Karpas-422 (cell line): ENCODE results near the gene HCFC1R1. TPM values are rescaled to one million over a fixed set of nuclear protein-coding genes. Genes with fewer than 3 reads are reported as not detected.

Experiments
- DNase-seq: peaks from one replicate; pipeline ENCODE4 v3.0.0-alpha.2; 2015
- H2AFZ ChIP-seq: fragments of 200-600 bp; sonication (generic); 2 replicates; pipeline ENCODE4 v1.6.1; 2014; ENCODE audit warnings: antibody characterized with exemption, low read length, mixed read lengths
- H3K27ac ChIP-seq: fragments of 200-600 bp; sonication (generic); 2 replicates; pipeline ENCODE4 v1.5.1; 2014; ENCODE audit warnings: mild to moderate bottlenecking, low read length, moderate library complexity
- H3K27me3 ChIP-seq: fragments of 200-600 bp; sonication (generic); 2 replicates; pipeline ENCODE4 v1.6.1; 2014; ENCODE audit warnings: low read length, mixed read lengths
- H3K36me3 ChIP-seq: fragments of 200-600 bp; sonication (generic); 2 replicates; pipeline ENCODE4 v1.6.1; 2014; ENCODE audit warnings: low read length, mixed read lengths; ENCODE audit not compliant: insufficient read depth
- H3K4me1 ChIP-seq: fragments of 200-600 bp; sonication (generic); 2 replicates; pipeline ENCODE4 v1.6.1; 2014; ENCODE audit warnings: mild to moderate bottlenecking, low read length, mixed read lengths
- H3K4me2 ChIP-seq: fragments of 200-600 bp; sonication (generic); 2 replicates; pipeline ENCODE4 v1.6.1; 2014; ENCODE audit warnings: low read length, low read depth, mild to moderate bottlenecking; ENCODE audit not compliant: poor library complexity, severe bottlenecking
- H3K4me3 ChIP-seq: fragments of 200-600 bp; sonication (generic); 2 replicates; pipeline ENCODE4 v1.5.1; 2014; ENCODE audit warnings: mild to moderate bottlenecking, antibody characterized with exemption, low read length, mixed read lengths
- H3K79me2 ChIP-seq: fragments of 200-600 bp; sonication (generic); 2 replicates; pipeline ENCODE4 v1.6.1; 2014; ENCODE audit warnings: mild to moderate bottlenecking, low read length, mixed read lengths
- H3K9ac ChIP-seq: fragments of 200-600 bp; sonication (generic); 2 replicates; pipeline ENCODE4 v1.6.0; 2014; ENCODE audit warnings: low read length
- H3K9me2 ChIP-seq: fragments of 200-600 bp; sonication (generic), shearing (Covaris generic); replicated peaks from 2 replicates; pipeline ENCODE4 v1.6.0; 2014; ENCODE audit warnings: mild to moderate bottlenecking, low read length, moderate library complexity; ENCODE audit not compliant: insufficient read depth
- H3K9me3 ChIP-seq: fragments of 300-700, 200-600 bp; sonication (generic); 2 replicates; pipeline ENCODE4 v1.6.1; 2014; ENCODE audit warnings: low read length, mixed read lengths
- H4K20me1 ChIP-seq: fragments of 200-600 bp; sonication (generic); 2 replicates; pipeline ENCODE4 v1.6.1; 2014; ENCODE audit warnings: mild to moderate bottlenecking, antibody characterized with exemption, low read length, low read depth; ENCODE audit not compliant: insufficient read depth
- total RNA-seq: library from RNA; depleted of rRNA; stranded (reverse); fragments of >200 nt; shearing (Covaris generic); gene quantifications from 2 replicates; pipeline ENCODE4 v1.2.3, GENCODE V29; 2014; ENCODE audit warnings: low replicate concordance

HCFC1R1 gene
- total RNA-seq, 1 experiment from 2014 or later, result 67.8 TPM

GRCh38 chr16:2983706-2984136 lies 40.0 kb downstream of the HCFC1R1 start:
- peak; percentile 87 for DNase-seq
- Histone ChIP-seq H2AFZ (peak overlapping the region; percentile 87), H3K79me2 (peaks cover 15% of the 10 kb centered on the region), H3K9me2 (no peaks in the 10 kb centered on the region), H3K36me3 (no peaks in the 10 kb centered on the region), H3K9me3 (no peaks in the 10 kb centered on the region), H3K27me3 (no peaks in the 10 kb centered on the region), H3K27ac (no peak overlapping the region), H3K4me1 (peaks cover 35% of the 10 kb centered on the region), H3K9ac (peak overlapping the region; percentile 59), H3K4me2 (peak overlapping the region; percentile 73), H3K4me3 (peak overlapping the region; percentile 57; the same call in 1 of the 2 replicates), H4K20me1 (no peaks in the 10 kb centered on the region)

GRCh38 chr16:2982402-2982801 lies 41.3 kb downstream of the HCFC1R1 start:
- no peak overlapping the region for H3K9ac ChIP-seq
- DNase-seq, result no peak
- no peaks in the 10 kb centered on the region for H3K36me3 ChIP-seq
- no peak overlapping the region for H3K4me3 ChIP-seq
- H2AFZ ChIP-seq, result no peak overlapping the region
- H3K9me3 ChIP-seq, result no peaks in the 10 kb centered on the region
- no peak overlapping the region for H3K4me2 ChIP-seq
- no peaks in the 10 kb centered on the region for H4K20me1 ChIP-seq
- H3K9me2 ChIP-seq, result no peaks in the 10 kb centered on the region
- H3K27me3 ChIP-seq, result no peaks in the 10 kb centered on the region
- H3K4me1 ChIP-seq, result peaks cover 44% of the 10 kb centered on the region
- peaks cover 26% of the 10 kb centered on the region for H3K79me2 ChIP-seq
- no peak overlapping the region for H3K27ac ChIP-seq

GRCh38 chr16:2981899-2982250 lies 41.9 kb downstream of the HCFC1R1 start:
- Histone ChIP-seq H3K4me3 (no peak overlapping the region), H3K9me2 (no peaks in the 10 kb centered on the region), H2AFZ (no peak overlapping the region), H3K36me3 (no peaks in the 10 kb centered on the region), H3K79me2 (peaks cover 29% of the 10 kb centered on the region), H4K20me1 (no peaks in the 10 kb centered on the region), H3K9me3 (no peaks in the 10 kb centered on the region), H3K4me2 (peak overlapping the region; percentile 99), H3K27me3 (no peaks in the 10 kb centered on the region), H3K27ac (no peak overlapping the region), H3K9ac (no peak overlapping the region), H3K4me1 (peaks cover 47% of the 10 kb centered on the region)
- no peak for DNase-seq

- H3K27me3 ChIP-seq, result no peaks in the 10 kb centered on the region
- H3K36me3 ChIP-seq, result no peaks in the 10 kb centered on the region
- H3K4me3 ChIP-seq, result peak overlapping the region; percentile 99
- H4K20me1 ChIP-seq, result no peaks in the 10 kb centered on the region
- no peaks in the 10 kb centered on the region for H3K9me2 ChIP-seq
- H3K9ac ChIP-seq, result peak overlapping the region; percentile 81
- H2AFZ ChIP-seq, result no peak overlapping the region
- peak overlapping the region; percentile 99 for H3K4me2 ChIP-seq
- H3K4me1 ChIP-seq, result peaks cover 53% of the 10 kb centered on the region
- DNase-seq, result no peak
- no peaks in the 10 kb centered on the region for H3K9me3 ChIP-seq
- H3K27ac ChIP-seq, result no peak overlapping the region
- H3K79me2 ChIP-seq, result peaks cover 29% of the 10 kb centered on the region
Measured at GRCh38 chr16:2981177-2981898, 42.4 kb downstream of the HCFC1R1 start.

GRCh38 chr16:2980227-2981176 lies 43.2 kb downstream of the HCFC1R1 start, which contains the start of gene PKMYT1:
TSS of gene PKMYT1 (minus strand) at chr16:2980446. CDS start at chr16:2979657, 789 bp downstream.
- peaks cover 29% of the 10 kb centered on the region for H3K79me2 ChIP-seq
- peak within 1 kb of the TSS; percentile 81 for H3K9ac ChIP-seq
- no peaks in the 10 kb centered on the region for H4K20me1 ChIP-seq
- no peaks in the 10 kb centered on the region for H3K9me2 ChIP-seq
- H3K4me2 ChIP-seq, result peak within 1 kb of the TSS; percentile 99
- H3K27ac ChIP-seq, result peak within 1 kb of the TSS; percentile 62; the same call in 1 of the 2 replicates
- peak within 1 kb of the TSS; percentile 71; the same call in 1 of the 2 replicates for H2AFZ ChIP-seq
- peaks cover 57% of the 10 kb centered on the region for H3K4me1 ChIP-seq
- peak; percentile 97 for DNase-seq
- no peaks in the 10 kb centered on the region for H3K27me3 ChIP-seq
- H3K9me3 ChIP-seq, result no peaks in the 10 kb centered on the region
- H3K4me3 ChIP-seq, result peak within 1 kb of the TSS; percentile 99
- no peaks in the 10 kb centered on the region for H3K36me3 ChIP-seq

- Histone ChIP-seq H3K4me1 (peaks cover 57% of the 10 kb centered on the region), H3K9me2 (no peaks in the 10 kb centered on the region), H3K27me3 (no peaks in the 10 kb centered on the region), H3K9me3 (no peaks in the 10 kb centered on the region), H3K9ac (peak overlapping the region; percentile 81), H3K27ac (peak overlapping the region; percentile 62; the same call in 1 of the 2 replicates), H3K4me2 (peak overlapping the region; percentile 99), H3K4me3 (peak overlapping the region; percentile 99), H2AFZ (peak overlapping the region; percentile 71; the same call in 1 of the 2 replicates), H3K36me3 (peaks cover under 1% of the 10 kb centered on the region; the same call in 1 of the 2 replicates), H3K79me2 (peaks cover 29% of the 10 kb centered on the region), H4K20me1 (no peaks in the 10 kb centered on the region)
- peak; percentile 77 for DNase-seq
Measured at GRCh38 chr16:2979669-2980226, 44.0 kb downstream of the HCFC1R1 start.

- H2AFZ ChIP-seq, result no peak overlapping the region
- DNase-seq, result no peak
- no peaks in the 10 kb centered on the region for H3K27me3 ChIP-seq
- no peak overlapping the region for H3K9ac ChIP-seq
- peaks cover 11% of the 10 kb centered on the region; the same call in 1 of the 2 replicates for H3K36me3 ChIP-seq
- H4K20me1 ChIP-seq, result no peaks in the 10 kb centered on the region; the same call in 1 of the 2 replicates
- no peak overlapping the region for H3K27ac ChIP-seq
- peaks cover 51% of the 10 kb centered on the region for H3K4me1 ChIP-seq
- no peaks in the 10 kb centered on the region for H3K9me3 ChIP-seq
- no peak overlapping the region for H3K4me3 ChIP-seq
- H3K9me2 ChIP-seq, result no peaks in the 10 kb centered on the region
- H3K79me2 ChIP-seq, result peaks cover 29% of the 10 kb centered on the region
- H3K4me2 ChIP-seq, result peak overlapping the region; percentile 6
Measured at GRCh38 chr16:2977440-2977839, 46.3 kb downstream of the HCFC1R1 start.
